GM12891 (cell line): Measurements from ENCODE around the gene CCDC169.

Experiments
- POLR2A ChIP-seq: IDR thresholded peaks from 2 replicates; pipeline ENCODE4 v1.6.1; 2011; ENCODE audit warnings: low read depth, low read length, control low read depth
- POLR2AphosphoS5 ChIP-seq: IDR thresholded peaks from 2 replicates; pipeline ENCODE4 v1.6.1; 2011; ENCODE audit warnings: low read depth, low read length, control low read depth
- TAF1 ChIP-seq: IDR thresholded peaks from 2 replicates; pipeline ENCODE4 v1.6.1; 2011; ENCODE audit warnings: low read depth, low read length, control low read depth

DNA sequence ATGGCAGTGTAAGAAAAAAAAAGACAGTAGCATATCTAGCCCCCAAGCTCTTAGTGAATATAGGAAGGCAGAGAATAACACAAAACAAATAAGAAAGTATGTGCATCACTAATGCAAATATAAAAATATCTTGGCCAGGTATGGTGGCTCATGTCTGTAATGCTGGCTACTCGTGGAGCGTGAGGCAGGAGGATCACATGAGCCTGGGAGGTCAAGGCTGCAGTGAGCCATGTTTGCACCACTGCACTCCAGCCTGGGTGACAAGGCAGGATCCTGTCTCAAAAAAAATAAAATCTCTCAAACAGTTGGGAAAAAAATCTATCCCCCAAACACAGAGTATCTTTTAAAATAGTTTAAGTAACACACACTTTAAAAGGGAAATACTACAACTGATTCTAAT lies 31.2 kb upstream of the CCDC169 start:
- TF ChIP-seq POLR2A (no peak), TAF1 (no peak), POLR2AphosphoS5 (no peak)
